GM06990 (cell line): Measurements from ENCODE around the gene DHX15.

Experiments
- DNase-seq: peaks from one replicate; pipeline ENCODE4 v3.0.0-alpha.2; 2011; ENCODE audit not compliant: insufficient read length; ENCODE audit errors: extremely low read depth
- H3K27me3 ChIP-seq: replicated peaks from 2 replicates; pipeline ENCODE4 v1.6.0; 2011; ENCODE audit warnings: low read length; ENCODE audit not compliant: control insufficient read depth, insufficient read depth
- H3K36me3 ChIP-seq: 2 replicates; pipeline ENCODE4 v1.5.1; 2011; ENCODE audit warnings: low read length; ENCODE audit not compliant: control insufficient read depth, insufficient read depth
- H3K4me3 ChIP-seq: replicated peaks from 2 replicates; pipeline ENCODE4 v1.5.1; 2011; ENCODE audit warnings: low read depth, mild to moderate bottlenecking, control low read depth, low read length
- TF ChIP-seq, protein P1 (sequence below): IDR thresholded peaks from 2 replicates; pipeline ENCODE4 v1.5.1; 2011; ENCODE audit warnings: low read length, control low read depth, mild to moderate bottlenecking, inconsistent platforms; ENCODE audit not compliant: insufficient read depth, poor library complexity, severe bottlenecking

The DHX15 gene

DNA sequence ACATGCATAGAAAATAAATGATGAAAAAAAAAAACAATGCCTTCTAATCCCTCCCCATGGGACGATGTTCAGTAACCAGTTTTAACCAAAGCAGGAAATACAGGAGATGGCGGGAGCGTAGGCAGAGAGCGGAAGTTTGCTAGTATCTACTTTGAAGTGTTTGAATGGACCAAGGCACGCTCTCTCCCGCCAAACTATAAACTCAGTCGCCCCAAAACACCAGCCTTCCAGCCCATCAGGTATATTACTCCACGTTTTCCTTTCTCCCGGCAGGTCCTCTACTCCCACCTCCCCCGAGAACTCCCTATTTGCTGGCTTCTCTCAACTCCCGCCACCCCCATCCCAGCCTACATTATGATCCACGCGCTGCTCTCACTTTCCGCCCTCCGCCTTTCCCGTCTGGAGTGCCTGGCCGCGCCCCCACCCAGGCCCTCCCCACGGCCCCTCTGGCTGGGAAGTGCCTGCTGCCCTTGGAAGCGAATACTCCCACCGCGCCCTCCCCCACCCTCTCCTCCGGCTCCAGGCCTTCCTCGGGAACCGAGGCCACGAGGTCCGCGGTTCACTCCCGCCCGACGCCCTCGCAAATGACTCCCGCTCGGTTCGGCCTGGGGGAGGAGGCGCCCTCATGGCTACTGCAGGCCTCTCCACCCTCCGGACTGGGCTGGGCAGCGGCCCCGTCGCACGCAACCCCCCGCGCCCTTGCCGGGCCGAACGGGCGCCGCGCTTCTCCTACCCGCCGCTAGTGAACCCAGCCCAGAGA, 723 bp downstream of the DHX15 start:
- no peaks in the 10 kb centered on the region for H3K27me3 ChIP-seq

DNA sequence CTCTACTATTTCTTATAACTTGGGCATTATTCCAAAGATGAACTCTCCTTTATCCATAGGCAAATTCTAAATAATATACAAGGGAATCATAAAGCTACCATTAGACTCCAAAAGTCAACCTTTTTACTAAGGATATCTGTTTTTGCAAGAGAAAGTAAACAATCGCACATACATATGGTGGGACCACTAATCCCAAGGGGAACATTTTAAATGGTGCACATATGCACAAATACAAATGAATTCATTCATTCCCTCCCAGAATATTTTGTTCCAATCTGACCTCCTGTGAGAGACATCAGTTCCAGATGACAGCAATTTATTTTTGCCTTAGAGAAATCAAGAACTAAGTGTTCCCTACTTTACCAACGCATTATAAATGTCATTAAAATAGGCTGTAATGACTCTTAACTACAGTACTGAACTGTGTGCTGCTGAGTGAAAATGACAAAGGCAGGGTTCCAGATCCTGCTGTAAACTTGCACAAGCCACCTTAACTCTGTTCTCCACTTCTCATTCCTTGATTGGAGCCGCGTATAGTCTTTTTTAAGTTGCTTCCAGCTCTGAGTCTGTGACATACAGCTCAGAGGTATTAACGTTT, 2.0 kb downstream of the DHX15 start:
- TF ChIP-seq, protein P1, sequence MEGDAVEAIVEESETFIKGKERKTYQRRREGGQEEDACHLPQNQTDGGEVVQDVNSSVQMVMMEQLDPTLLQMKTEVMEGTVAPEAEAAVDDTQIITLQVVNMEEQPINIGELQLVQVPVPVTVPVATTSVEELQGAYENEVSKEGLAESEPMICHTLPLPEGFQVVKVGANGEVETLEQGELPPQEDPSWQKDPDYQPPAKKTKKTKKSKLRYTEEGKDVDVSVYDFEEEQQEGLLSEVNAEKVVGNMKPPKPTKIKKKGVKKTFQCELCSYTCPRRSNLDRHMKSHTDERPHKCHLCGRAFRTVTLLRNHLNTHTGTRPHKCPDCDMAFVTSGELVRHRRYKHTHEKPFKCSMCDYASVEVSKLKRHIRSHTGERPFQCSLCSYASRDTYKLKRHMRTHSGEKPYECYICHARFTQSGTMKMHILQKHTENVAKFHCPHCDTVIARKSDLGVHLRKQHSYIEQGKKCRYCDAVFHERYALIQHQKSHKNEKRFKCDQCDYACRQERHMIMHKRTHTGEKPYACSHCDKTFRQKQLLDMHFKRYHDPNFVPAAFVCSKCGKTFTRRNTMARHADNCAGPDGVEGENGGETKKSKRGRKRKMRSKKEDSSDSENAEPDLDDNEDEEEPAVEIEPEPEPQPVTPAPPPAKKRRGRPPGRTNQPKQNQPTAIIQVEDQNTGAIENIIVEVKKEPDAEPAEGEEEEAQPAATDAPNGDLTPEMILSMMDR, result no peak
- Histone ChIP-seq H3K36me3 (no peaks in the 10 kb centered on the region; the same call in 1 of the 2 replicates), H3K4me3 (peak overlapping the region; percentile 99)

More for the DNA sequence above, 723 bp downstream of the DHX15 start:
- Histone ChIP-seq H3K36me3 (no peaks in the 10 kb centered on the region; the same call in 1 of the 2 replicates), H3K4me3 (peak overlapping the region; percentile 99)
- TF ChIP-seq, protein P1, result no peak
- DNase-seq, result peak; percentile 59

DNA sequence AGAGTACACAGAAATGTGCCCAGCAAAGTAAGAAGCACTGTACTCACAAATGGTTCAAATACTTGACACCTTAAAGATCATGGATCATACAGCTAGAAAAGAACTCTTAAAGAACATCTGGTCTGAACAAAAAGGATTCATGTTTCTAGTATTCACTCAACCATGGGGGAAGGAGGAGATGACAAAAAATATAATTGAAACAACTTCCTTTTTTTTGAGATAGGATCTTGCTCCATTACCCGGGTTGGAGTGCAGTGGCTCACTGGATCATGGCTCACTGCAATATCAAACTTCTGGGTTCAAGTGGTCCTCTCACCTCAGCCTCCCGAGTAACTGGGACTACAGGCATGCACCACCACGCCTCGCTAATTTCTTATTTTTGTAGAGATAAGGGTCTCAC, 6.0 kb downstream of the DHX15 start:
- no peaks in the 10 kb centered on the region for H3K27me3 ChIP-seq
- H3K4me3 ChIP-seq, result no peak overlapping the region
- peaks cover 6% of the 10 kb centered on the region for H3K36me3 ChIP-seq
- no peak for DNase-seq
- TF ChIP-seq, protein P1, result no peak

More for the DNA sequence above, 2.0 kb downstream of the DHX15 start:
- no peak for DNase-seq
- H3K27me3 ChIP-seq, result no peaks in the 10 kb centered on the region

DNA sequence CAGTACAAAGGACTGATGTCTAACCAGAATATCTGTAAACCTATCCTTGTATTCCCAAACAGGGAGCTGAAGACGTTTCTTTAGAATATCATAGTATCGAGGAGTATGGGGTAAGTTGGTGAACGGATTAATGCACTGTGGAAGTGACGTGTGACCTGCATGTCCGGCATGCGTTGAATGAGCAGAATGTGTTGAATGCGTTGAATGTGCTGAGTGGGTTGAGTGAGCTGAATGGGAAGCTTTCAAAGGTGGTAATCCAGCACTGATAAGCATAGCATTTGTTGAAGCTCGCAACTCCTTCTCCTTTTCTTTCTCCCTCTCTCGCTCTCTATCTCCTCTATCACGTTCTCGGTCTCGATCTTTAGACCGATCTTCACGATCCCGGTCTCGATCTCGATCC, 8.1 kb downstream of the DHX15 start:
- H3K27me3 ChIP-seq, result no peaks in the 10 kb centered on the region
- DNase-seq, result no peak
- H3K4me3 ChIP-seq, result no peak overlapping the region
- TF ChIP-seq, protein P1, result no peak
- peaks cover 6% of the 10 kb centered on the region for H3K36me3 ChIP-seq

DNA sequence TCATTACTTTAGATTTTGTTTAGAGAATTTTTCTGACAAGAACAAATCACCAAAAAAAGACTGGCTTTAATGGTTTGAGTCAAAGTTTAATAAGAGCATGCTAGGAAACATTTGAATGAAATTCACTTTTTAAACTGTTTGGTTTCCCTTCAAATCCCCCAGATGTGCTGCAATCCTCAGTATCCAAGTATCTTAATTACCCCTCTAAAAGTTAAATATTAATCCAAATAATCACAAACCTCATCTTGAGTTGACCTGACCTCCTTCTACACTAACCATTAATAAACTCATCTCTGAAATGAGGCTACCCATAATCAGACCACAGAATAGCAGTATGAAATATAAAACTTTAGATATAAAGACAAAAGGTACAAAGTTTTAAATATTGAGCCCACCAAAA, 10.1 kb downstream of the DHX15 start:
- TF ChIP-seq, protein P1, result no peak
- no peak for DNase-seq
- Histone ChIP-seq H3K36me3 (peaks cover 9% of the 10 kb centered on the region), H3K4me3 (no peak overlapping the region), H3K27me3 (no peaks in the 10 kb centered on the region)
